ENCODE data around the gene TRAPPC2.
"Not testable (repeated sequence)": the region's sequence is repeated elsewhere in the genome, so short reads cannot be mapped to it uniquely, and the experiment has no call there.

Gene TRAPPC2

DNA sequence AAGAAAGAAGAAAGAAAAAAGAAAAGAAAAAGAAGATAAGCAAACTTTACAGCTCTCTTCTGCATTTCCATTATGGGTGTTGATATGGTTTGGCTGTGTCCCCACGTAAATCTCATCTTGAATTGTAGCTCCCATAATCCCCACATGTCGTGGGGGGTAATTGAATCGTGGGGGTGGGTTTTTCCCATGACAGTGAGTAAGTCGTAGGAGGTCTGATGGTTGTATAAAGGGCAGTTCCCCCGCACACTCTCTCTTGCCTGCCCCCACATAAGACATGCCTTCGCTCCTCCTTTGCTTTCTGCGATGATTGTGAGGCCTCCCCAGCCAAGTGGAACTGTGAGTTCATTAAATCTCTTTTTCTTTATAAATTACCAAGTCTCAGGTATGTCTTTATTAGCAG, 52.8 kb downstream of the TRAPPC2 start:
- TF ChIP-seq, protein P1, sequence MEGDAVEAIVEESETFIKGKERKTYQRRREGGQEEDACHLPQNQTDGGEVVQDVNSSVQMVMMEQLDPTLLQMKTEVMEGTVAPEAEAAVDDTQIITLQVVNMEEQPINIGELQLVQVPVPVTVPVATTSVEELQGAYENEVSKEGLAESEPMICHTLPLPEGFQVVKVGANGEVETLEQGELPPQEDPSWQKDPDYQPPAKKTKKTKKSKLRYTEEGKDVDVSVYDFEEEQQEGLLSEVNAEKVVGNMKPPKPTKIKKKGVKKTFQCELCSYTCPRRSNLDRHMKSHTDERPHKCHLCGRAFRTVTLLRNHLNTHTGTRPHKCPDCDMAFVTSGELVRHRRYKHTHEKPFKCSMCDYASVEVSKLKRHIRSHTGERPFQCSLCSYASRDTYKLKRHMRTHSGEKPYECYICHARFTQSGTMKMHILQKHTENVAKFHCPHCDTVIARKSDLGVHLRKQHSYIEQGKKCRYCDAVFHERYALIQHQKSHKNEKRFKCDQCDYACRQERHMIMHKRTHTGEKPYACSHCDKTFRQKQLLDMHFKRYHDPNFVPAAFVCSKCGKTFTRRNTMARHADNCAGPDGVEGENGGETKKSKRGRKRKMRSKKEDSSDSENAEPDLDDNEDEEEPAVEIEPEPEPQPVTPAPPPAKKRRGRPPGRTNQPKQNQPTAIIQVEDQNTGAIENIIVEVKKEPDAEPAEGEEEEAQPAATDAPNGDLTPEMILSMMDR (conservative IDR thresholded peaks at IDR 0.05; ENCODE audit: low read depth, low read length), result no peak
- no peaks in the 10 kb centered on the region for H3K79me2 ChIP-seq (ENCODE audit: insufficient read depth, low read depth)
- no peak overlapping the region for H3K4me3 ChIP-seq (IDR thresholded peaks at IDR 0.05; ENCODE audit: insufficient read depth, low read depth, low read length)
- H3K9ac ChIP-seq, result no peak overlapping the region
- no peak overlapping the region for H2AFZ ChIP-seq (ENCODE audit: low read depth)
- no peak overlapping the region for H3K4me2 ChIP-seq
- H3K36me3 ChIP-seq (ENCODE audit: insufficient read depth), result no peaks in the 10 kb centered on the region
- no peak overlapping the region for H3K27ac ChIP-seq
- H4K20me1 ChIP-seq (ENCODE audit: insufficient read depth), result no peaks in the 10 kb centered on the region
- no peaks in the 10 kb centered on the region for H3K27me3 ChIP-seq (ENCODE audit: insufficient read depth, low read depth)
- peaks cover 2% of the 10 kb centered on the region for H3K4me1 ChIP-seq (ENCODE audit: low read depth, poor library complexity, severe bottlenecking)

DNA sequence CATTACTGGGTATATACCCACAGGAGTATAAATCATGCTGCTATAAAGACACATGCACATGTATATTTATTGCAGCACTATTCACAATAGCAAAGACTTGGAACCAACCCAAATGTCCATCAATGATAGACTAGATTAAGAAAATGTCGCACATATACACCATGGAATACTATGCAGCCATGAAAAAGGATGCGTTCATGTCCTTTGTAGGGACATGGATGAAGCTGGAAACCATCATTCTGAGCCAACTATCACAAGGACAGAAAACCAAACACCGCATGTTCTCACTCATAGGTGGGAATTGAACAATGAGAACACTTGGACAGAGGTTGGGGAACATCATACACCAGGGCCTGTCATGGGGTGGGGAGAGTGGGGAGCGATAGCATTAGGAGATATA, 54.7 kb downstream of the TRAPPC2 start:
- H3K27me3 ChIP-seq (ENCODE audit: insufficient read depth, low read depth), result not testable (repeated sequence)

DNA sequence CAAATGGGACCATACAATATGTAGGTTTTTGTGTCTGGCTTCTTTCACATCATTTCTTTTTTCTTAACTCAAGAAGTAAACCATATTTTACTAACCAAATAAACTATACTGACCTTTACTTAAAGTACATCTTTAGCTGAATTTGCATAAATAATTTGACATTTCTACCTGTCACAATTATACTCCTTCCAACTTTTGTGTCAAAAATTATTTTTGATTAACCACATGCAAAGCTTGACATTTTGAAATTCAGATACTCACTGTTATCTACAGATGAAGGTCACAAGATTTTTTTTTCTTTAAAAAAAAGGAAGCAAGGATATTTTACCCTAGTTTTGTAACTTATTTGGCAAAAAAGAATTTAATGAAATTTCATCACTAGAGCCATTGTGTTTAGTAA, 57.5 kb downstream of the TRAPPC2 start:
- Histone ChIP-seq H3K4me2 (no peak overlapping the region), H3K4me3 (IDR thresholded peaks at IDR 0.05; ENCODE audit: insufficient read depth, low read depth, low read length) (no peak overlapping the region), H2AFZ (ENCODE audit: low read depth) (no peak overlapping the region), H3K4me1 (ENCODE audit: low read depth, poor library complexity, severe bottlenecking) (no peaks in the 10 kb centered on the region), H3K9ac (no peak overlapping the region), H3K79me2 (ENCODE audit: insufficient read depth, low read depth) (no peaks in the 10 kb centered on the region), H3K27ac (no peak overlapping the region), H3K27me3 (ENCODE audit: insufficient read depth, low read depth) (no peaks in the 10 kb centered on the region), H3K36me3 (ENCODE audit: insufficient read depth) (no peaks in the 10 kb centered on the region), H4K20me1 (ENCODE audit: insufficient read depth) (no peaks in the 10 kb centered on the region)
- TF ChIP-seq, protein P1 (conservative IDR thresholded peaks at IDR 0.05; ENCODE audit: low read depth, low read length), result no peak

More for the DNA sequence above, 54.7 kb downstream of the TRAPPC2 start:
- not testable (repeated sequence) for H3K36me3 ChIP-seq (ENCODE audit: insufficient read depth); H4K20me1 ChIP-seq (ENCODE audit: insufficient read depth); H3K79me2 ChIP-seq (ENCODE audit: insufficient read depth, low read depth); H3K4me1 ChIP-seq (ENCODE audit: low read depth, poor library complexity, severe bottlenecking); H3K4me2 ChIP-seq; H3K27ac ChIP-seq; H3K4me3 ChIP-seq (IDR thresholded peaks at IDR 0.05; ENCODE audit: insufficient read depth, low read depth, low read length); H3K9ac ChIP-seq; H2AFZ ChIP-seq (ENCODE audit: low read depth)

DNA sequence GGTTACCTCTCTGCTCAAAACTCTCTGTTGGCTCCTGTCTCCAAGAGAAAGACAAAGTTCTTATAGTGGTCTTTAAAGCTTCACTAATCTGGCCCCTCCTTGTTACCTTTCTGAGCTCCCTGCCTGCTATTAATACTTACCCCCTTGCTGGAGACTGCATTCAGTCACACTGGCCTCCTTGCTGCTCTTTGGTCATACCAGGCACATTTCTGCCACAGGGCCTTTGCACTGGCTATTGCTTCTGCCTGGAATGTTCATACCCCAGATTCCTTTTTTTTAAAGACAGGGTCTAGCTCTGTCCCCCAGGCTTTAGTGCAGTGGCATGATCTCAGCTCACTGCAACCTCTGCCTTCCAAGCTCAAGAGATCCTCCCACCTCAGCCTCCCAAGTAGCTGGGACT, 61.4 kb downstream of the TRAPPC2 start:
- Histone ChIP-seq H3K4me2 (no peak overlapping the region), H3K27me3 (ENCODE audit: insufficient read depth, low read depth) (no peaks in the 10 kb centered on the region), H3K79me2 (ENCODE audit: insufficient read depth, low read depth) (no peaks in the 10 kb centered on the region), H2AFZ (ENCODE audit: low read depth) (no peak overlapping the region), H3K9ac (no peak overlapping the region), H4K20me1 (ENCODE audit: insufficient read depth) (no peaks in the 10 kb centered on the region), H3K4me1 (ENCODE audit: low read depth, poor library complexity, severe bottlenecking) (peaks cover 28% of the 10 kb centered on the region), H3K27ac (no peak overlapping the region), H3K36me3 (ENCODE audit: insufficient read depth) (no peaks in the 10 kb centered on the region), H3K4me3 (IDR thresholded peaks at IDR 0.05; ENCODE audit: insufficient read depth, low read depth, low read length) (no peak overlapping the region)
- TF ChIP-seq, protein P1 (conservative IDR thresholded peaks at IDR 0.05; ENCODE audit: low read depth, low read length), result no peak

DNA sequence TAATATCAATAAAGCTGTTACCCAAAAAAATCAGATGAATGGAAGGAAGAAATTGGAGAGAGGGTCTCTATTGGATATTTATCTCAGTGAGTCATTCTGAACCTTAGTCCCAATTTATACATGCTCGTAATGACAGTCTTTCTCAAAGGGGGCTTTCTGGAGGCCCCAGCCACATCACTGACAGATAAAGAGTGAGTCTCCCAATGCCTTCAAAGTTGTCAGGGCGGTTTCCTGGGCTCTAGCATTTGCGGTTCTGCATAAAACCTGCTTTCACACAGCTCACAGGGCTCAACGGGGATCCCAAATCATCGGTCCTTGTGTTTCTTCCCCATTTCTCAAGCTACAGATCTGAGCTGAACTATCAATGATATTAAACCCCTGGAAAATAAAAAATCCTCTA, 64.2 kb downstream of the TRAPPC2 start:
- no peaks in the 10 kb centered on the region for H3K27me3 ChIP-seq (ENCODE audit: insufficient read depth, low read depth)

DNA sequence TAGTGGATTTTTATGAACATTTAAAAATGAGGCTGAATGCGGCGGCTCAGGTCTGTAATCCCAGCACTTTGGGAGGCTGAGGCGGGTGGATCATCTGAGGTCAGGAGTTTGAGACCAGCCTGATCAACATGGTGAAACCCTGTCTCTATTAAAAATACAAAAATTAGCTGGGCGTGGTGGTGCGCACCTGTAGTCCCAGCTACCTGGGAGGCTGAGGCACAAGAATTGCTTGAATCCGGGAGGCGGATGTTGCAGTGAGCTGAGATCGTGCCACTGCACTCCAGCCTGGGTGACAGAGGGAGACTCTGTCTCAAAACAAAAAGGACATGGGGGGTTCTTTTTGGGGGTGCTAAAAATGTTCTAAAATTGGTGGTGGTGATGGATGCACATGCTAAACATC, 64.7 kb downstream of the TRAPPC2 start:
- H3K4me1 ChIP-seq (ENCODE audit: low read depth, poor library complexity, severe bottlenecking), result peaks cover 60% of the 10 kb centered on the region
- H3K4me2 ChIP-seq, result peak overlapping the region; percentile 49; the same call in 1 of the 2 replicates
- peak overlapping the region; percentile 92 for H3K27ac ChIP-seq
- H3K9ac ChIP-seq, result peak overlapping the region; percentile 68; the same call in 1 of the 2 replicates
- not testable (repeated sequence) for H4K20me1 ChIP-seq (ENCODE audit: insufficient read depth); H3K4me3 ChIP-seq (IDR thresholded peaks at IDR 0.05; ENCODE audit: insufficient read depth, low read depth, low read length); H3K36me3 ChIP-seq (ENCODE audit: insufficient read depth); H3K27me3 ChIP-seq (ENCODE audit: insufficient read depth, low read depth); H3K79me2 ChIP-seq (ENCODE audit: insufficient read depth, low read depth)
- H2AFZ ChIP-seq (ENCODE audit: low read depth), result peak overlapping the region; percentile 15; the same call in 1 of the 2 replicates

More for the DNA sequence above, 64.2 kb downstream of the TRAPPC2 start:
- Histone ChIP-seq H3K4me2 (peak overlapping the region; percentile 49; the same call in 1 of the 2 replicates), H3K9ac (no peak overlapping the region), H3K79me2 (ENCODE audit: insufficient read depth, low read depth) (no peaks in the 10 kb centered on the region; the same call in 1 of the 2 replicates), H3K36me3 (ENCODE audit: insufficient read depth) (no peaks in the 10 kb centered on the region), H3K4me3 (IDR thresholded peaks at IDR 0.05; ENCODE audit: insufficient read depth, low read depth, low read length) (no peak overlapping the region), H3K27ac (peak overlapping the region; percentile 92; the same call in 1 of the 2 replicates), H2AFZ (ENCODE audit: low read depth) (0 out of 2 replicates have a peak overlapping the region, but pooled peaks have one; percentile 15), H3K4me1 (ENCODE audit: low read depth, poor library complexity, severe bottlenecking) (peaks cover 56% of the 10 kb centered on the region), H4K20me1 (ENCODE audit: insufficient read depth) (no peaks in the 10 kb centered on the region)
- TF ChIP-seq, protein P1 (conservative IDR thresholded peaks at IDR 0.05; ENCODE audit: low read depth, low read length), result no peak

All from KMS-11 (cell line).